Retina (tissue), 1 donor: Measurements from ENCODE around the gene FAM163A.
A peak's percentile ranks its signal among the peaks of the same experiment; 100 is the strongest.

Experiments used
- DNase-seq: peaks from one replicate; pipeline ENCODE4 v3.0.0-alpha.2; 2016

FAM163A gene

GRCh38 chr1:179753061-179753460, 10.0 kb downstream of the FAM163A start:
- DNase-seq = no peak

- no peak for DNase-seq
These were observed 11.0 kb downstream of the FAM163A start for GRCh38 chr1:179754041-179754624.

GRCh38 chr1:179757933-179758332, 14.8 kb downstream of the FAM163A start:
- DNase-seq = no peak

- DNase-seq = no peak
These were observed 17.4 kb downstream of the FAM163A start for GRCh38 chr1:179760521-179760920.

- DNase-seq = peak; percentile 60
These were observed 18.2 kb downstream of the FAM163A start for GRCh38 chr1:179761296-179761695.

GRCh38 chr1:179761846-179762640, 19.0 kb downstream of the FAM163A start:
- DNase-seq = no peak

GRCh38 chr1:179767177-179767581, 24.1 kb downstream of the FAM163A start:
- DNase-seq = peak; percentile 90

GRCh38 chr1:179767996-179768395, 24.9 kb downstream of the FAM163A start:
- no peak for DNase-seq

GRCh38 chr1:179770887-179771502, 27.9 kb downstream of the FAM163A start:
- no peak for DNase-seq

- DNase-seq = no peak
These were observed 30.2 kb downstream of the FAM163A start for GRCh38 chr1:179773264-179773663.

GRCh38 chr1:179774000-179774399, 30.9 kb downstream of the FAM163A start:
- DNase-seq = peak; percentile 47

GRCh38 chr1:179774566-179774965, 31.5 kb downstream of the FAM163A start:
- peak; percentile 56 for DNase-seq

- DNase-seq = no peak
These were observed 31.9 kb downstream of the FAM163A start for GRCh38 chr1:179775009-179775408.

- no peak for DNase-seq
These were observed 33.7 kb downstream of the FAM163A start for GRCh38 chr1:179776831-179777230.

GRCh38 chr1:179777731-179778130, 34.6 kb downstream of the FAM163A start:
- no peak for DNase-seq

GRCh38 chr1:179779645-179780272, 36.7 kb downstream of the FAM163A start:
- no peak for DNase-seq

- peak; percentile 62 for DNase-seq
These were observed 38.9 kb downstream of the FAM163A start for GRCh38 chr1:179781962-179782361.

- peak; percentile 46 for DNase-seq
These were observed 41.9 kb downstream of the FAM163A start for GRCh38 chr1:179785031-179785431.

- peak; percentile 35 for DNase-seq
These were observed 42.6 kb downstream of the FAM163A start for GRCh38 chr1:179785728-179786127.

GRCh38 chr1:179786815-179787685, 44.0 kb downstream of the FAM163A start:
- no peak for DNase-seq

GRCh38 chr1:179788259-179788658, 45.2 kb downstream of the FAM163A start:
- DNase-seq = no peak

GRCh38 chr1:179793281-179793680, 50.2 kb downstream of the FAM163A start:
- DNase-seq = no peak

GRCh38 chr1:179794146-179794545, 51.1 kb downstream of the FAM163A start:
- DNase-seq = no peak
